AG09309 (cell line): ENCODE results near the gene CCDC40.

Experiments
- DNase-seq: peaks from one replicate; pipeline ENCODE4 v3.0.0-alpha.2; 2010; ENCODE audit warnings: low read depth
- H3K4me3 ChIP-seq: 2 replicates; pipeline ENCODE4 v1.5.1; 2011; ENCODE audit warnings: mild to moderate bottlenecking, low read depth, low read length, moderate library complexity; ENCODE audit not compliant: control insufficient read depth
- TF ChIP-seq, protein P1 (sequence below): IDR thresholded peaks from 2 replicates; pipeline ENCODE4 v1.5.1; 2011; ENCODE audit warnings: mild to moderate bottlenecking, low read depth, low read length, inconsistent platforms; ENCODE audit not compliant: insufficient read depth, control insufficient read depth; ENCODE audit errors: missing control alignments

CCDC40 gene

DNA sequence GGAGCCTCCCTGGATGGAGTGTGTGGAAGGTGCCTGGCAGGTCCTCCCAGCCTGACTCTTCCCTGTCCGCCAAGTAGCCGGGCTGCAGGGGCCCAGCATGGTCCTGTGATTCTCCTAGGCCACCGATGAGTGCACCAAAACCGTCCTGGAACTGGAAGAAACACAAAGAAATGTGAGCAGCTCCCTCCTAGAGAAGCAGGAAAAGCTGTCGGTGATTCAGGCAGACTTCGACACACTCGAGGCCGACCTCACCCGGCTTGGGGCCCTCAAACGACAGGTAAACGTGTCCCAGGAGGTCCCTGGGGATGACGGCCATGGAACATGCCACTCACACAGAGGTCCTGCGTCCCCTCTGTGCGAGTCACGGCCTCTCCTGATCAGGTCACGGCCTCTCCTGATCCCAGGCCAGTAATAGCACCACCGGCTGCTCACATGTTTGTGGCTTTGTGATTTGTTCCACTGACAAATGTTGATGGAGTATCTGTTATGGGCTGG lies 60.7 kb downstream of the CCDC40 start:
- no peak for DNase-seq
- TF ChIP-seq, protein P1, sequence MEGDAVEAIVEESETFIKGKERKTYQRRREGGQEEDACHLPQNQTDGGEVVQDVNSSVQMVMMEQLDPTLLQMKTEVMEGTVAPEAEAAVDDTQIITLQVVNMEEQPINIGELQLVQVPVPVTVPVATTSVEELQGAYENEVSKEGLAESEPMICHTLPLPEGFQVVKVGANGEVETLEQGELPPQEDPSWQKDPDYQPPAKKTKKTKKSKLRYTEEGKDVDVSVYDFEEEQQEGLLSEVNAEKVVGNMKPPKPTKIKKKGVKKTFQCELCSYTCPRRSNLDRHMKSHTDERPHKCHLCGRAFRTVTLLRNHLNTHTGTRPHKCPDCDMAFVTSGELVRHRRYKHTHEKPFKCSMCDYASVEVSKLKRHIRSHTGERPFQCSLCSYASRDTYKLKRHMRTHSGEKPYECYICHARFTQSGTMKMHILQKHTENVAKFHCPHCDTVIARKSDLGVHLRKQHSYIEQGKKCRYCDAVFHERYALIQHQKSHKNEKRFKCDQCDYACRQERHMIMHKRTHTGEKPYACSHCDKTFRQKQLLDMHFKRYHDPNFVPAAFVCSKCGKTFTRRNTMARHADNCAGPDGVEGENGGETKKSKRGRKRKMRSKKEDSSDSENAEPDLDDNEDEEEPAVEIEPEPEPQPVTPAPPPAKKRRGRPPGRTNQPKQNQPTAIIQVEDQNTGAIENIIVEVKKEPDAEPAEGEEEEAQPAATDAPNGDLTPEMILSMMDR = no peak
- no peak overlapping the region for H3K4me3 ChIP-seq

DNA sequence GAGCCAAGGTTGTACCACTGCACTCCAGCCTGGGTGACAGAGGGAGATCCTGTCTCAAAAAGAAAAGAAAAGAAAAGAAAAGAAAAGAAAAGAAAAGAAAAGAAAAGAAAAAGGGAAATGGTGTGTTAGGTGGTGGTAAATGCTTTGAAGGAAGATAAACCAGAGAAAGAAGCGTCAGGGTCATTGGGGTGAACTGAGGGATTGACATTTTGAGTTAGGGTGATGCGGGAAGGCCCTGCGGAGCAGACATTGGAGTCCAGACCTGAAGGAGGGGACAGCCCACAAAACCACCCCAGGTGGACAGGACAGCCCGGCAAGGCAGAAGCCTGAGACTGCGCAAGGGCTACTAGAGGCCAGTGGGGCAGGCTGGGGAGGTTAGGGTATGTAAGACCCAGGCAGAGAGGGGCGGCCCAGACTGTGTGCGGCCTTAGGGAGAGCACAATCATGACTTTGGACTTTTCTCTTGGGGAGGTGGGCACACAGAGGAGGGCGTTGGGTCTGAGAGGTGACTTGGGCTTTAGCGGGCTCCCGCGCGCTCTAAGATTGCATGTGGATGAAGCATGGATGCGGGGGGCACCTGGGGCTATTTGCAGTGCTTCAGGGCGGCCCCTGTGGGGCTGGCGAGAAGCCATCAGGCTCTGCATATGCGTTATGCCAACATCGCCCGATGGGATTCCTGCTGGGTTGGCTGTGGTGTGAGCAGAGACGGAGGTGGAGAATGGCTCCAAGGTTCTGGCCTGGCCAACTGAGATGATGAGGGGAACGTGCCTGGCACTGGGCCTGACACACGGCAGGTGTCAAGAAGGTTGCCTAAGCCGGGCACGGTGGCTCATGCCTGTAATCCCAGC lies 61.6 kb downstream of the CCDC40 start:
- DNase-seq = no peak
- TF ChIP-seq, protein P1 = no peak
- H3K4me3 ChIP-seq = no peak overlapping the region

DNA sequence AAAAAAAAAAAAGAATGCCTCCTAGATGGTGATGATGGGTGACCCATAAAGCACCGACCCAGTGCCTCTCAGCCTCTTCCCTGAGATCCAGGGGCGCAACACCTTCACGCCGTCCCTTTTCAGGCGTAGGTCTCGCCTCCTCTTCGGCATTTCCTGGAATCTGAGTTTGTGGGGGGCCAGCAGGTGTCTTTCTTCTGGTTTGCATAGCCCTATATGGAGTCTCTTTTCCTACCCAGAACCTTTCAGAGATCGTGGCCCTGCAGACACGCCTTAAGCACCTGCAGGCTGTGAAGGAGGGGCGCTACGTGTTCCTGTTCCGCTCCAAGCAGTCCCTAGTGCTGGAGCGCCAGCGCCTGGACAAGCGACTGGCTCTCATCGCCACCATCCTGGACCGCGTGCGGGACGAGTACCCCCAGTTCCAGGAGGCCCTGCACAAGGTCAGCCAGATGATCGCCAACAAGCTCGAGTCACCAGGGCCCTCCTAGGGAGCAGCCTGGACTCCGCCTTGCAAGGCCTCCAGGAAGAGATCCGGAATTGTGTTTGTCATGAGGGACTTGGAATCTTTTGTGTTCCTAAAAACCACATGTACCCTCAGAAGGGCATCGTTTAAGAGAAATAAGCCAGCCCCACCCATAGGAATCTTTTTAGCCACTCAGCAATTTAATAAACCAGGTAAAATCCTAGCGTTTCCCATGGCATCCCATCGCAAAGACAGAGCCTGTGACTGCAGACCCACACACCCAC lies 63.0 kb downstream of the CCDC40 start:
- no peak overlapping the region for H3K4me3 ChIP-seq
- TF ChIP-seq, protein P1 = no peak
- no peak for DNase-seq

DNA sequence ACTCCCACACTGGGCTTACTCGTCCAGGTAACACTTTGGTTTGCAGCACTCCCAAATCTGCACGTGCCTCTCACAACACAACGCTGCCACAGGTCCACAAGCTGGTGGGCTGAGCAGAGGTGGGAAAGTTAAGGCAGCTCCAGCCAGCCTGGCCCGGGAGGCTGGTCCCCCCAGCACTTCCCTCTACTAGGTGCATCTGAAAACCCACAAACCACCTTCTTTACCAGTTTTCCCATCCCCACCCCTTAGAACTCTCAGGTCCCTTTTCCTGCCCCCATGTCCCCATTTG lies 63.5 kb downstream of the CCDC40 start:
- TF ChIP-seq, protein P1 = no peak
- no peak overlapping the region for H3K4me3 ChIP-seq
- DNase-seq = no peak

DNA sequence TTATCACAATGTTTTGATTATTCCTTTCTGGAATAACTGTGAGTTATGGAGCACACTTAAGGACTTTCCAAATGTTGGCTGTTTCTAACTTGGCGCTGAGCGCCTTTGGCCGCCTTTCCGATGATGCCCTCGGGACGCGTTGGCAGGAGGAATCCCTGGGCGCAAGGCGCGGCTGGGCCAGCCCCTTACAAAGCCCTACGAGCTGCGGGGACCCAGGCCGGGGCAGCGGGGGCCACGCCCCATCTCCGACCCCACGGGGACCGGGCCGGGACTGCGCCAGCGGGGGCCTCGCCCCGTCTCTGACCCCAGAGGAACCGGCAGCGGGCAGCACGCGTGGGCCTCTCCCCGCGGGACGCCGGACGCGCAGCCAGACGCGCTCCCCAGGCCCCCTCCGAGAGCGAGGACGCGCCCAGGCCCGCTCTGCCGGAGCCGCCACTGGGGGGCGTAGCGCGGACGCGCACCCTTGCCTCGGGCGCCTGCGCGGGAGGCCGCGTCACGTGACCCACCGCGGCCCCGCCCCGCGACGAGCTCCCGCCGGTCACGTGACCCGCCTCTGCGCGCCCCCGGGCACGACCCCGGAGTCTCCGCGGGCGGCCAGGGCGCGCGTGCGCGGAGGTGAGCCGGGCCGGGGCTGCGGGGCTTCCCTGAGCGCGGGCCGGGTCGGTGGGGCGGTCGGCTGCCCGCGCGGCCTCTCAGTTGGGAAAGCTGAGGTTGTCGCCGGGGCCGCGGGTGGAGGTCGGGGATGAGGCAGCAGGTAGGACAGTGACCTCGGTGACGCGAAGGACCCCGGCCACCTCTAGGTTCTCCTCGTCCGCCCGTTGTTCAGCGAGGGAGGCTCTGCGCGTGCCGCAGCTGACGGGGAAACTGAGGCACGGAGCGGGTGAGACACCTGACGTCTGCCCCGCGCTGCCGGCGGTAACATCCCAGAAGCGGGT lies 64.8 kb downstream of the CCDC40 start, which contains the start of gene GAA:
Gene GAA (plus strand): TSS at position 571 of the 935 bp plus-strand sequence. CDS start 3,006 bp downstream, outside the sequence.
- TF ChIP-seq, protein P1 = peak; percentile 55

More for the DNA sequence above, 64.8 kb downstream of the CCDC40 start, which contains the start of gene GAA:
- peak; percentile 11 for DNase-seq
- peak within 1 kb of the TSS; percentile 59 for H3K4me3 ChIP-seq
